PC-9 (cell line): Measurements from ENCODE around the gene ARHGDIB. TPM values are rescaled to one million over a fixed set of nuclear protein-coding genes. Genes with fewer than 3 reads are reported as not detected.

Source experiments
- BruUV-seq: library from RNA; stranded (reverse); fragments of 400-500 nt; replicated peaks from 2 replicates; lab custom pipeline; 2021; lab: Mats Ljungman, UMichigan
- CTCF ChIA-PET: fragments of 300-600 bp; sonication (Branson Sonifier 250); formaldehyde crosslinking; loops from one replicate; lab custom pipeline; 2022; ENCODE audit warnings: antibody characterized with exemption; lab: Charles Lee
- POLR2A ChIA-PET: fragments of 300-600 bp; sonication (Branson Sonifier 250); formaldehyde crosslinking; loops from one replicate; lab custom pipeline; 2022; ENCODE audit warnings: antibody characterized with exemption; ENCODE audit not compliant: unreplicated experiment; lab: Charles Lee
- DNase-seq, 2 experiments: peaks; one replicate each; pipeline versions ENCODE4 v3.0.0 to v3.0.0-alpha.2; 2015 to 2022; ENCODE audit warnings: mixed read lengths in 1 of 2
- H2AFZ ChIP-seq: fragments of 200-600 bp; sonication (generic); 2 replicates; pipeline ENCODE4 v1.8.1; 2017; ENCODE audit warnings: antibody characterized with exemption
- H3F3A ChIP-seq: fragments of 200-600 bp; sonication (generic); 2 replicates; pipeline ENCODE4 v1.8.1; 2017; ENCODE audit warnings: antibody characterized with exemption, mild to moderate bottlenecking, low read depth; ENCODE audit not compliant: insufficient read depth
- H3K27ac ChIP-seq: fragments of 200-600 bp; sonication (generic); 2 replicates; pipeline ENCODE4 v1.6.1; 2016; ENCODE audit warnings: mixed run types
- H3K27me3 ChIP-seq: fragments of 200-600 bp; sonication (generic); 2 replicates; pipeline ENCODE4 v1.6.1; 2016; ENCODE audit warnings: low read depth, mixed run types; ENCODE audit not compliant: insufficient read depth
- H3K36me3 ChIP-seq: fragments of 200-600 bp; sonication (generic); 2 replicates; pipeline ENCODE4 v1.6.1; 2016; ENCODE audit warnings: low read depth, mixed run types
- H3K4me1 ChIP-seq: fragments of 200-600 bp; sonication (generic); replicated peaks from 2 replicates; pipeline ENCODE4 v1.6.1; 2016; ENCODE audit warnings: mixed run types; ENCODE audit not compliant: insufficient read depth
- H3K4me2 ChIP-seq: fragments of 200-600 bp; sonication (generic); 2 replicates; pipeline ENCODE4 v1.6.1; 2017; ENCODE audit warnings: mixed run types
- H3K4me3 ChIP-seq: fragments of 200-600 bp; sonication (generic); 2 replicates; pipeline ENCODE4 v1.6.1; 2016; ENCODE audit warnings: mixed run types
- H3K79me2 ChIP-seq: fragments of 200-600 bp; sonication (generic); 2 replicates; pipeline ENCODE4 v1.6.1; 2017; ENCODE audit warnings: low read depth, mixed run types
- H3K9me2 ChIP-seq: fragments of 200-600 bp; sonication (generic); 2 replicates; pipeline ENCODE4 v1.8.1; 2017; ENCODE audit warnings: mild to moderate bottlenecking; ENCODE audit not compliant: insufficient read depth
- H3K9me3 ChIP-seq: fragments of 200-600 bp; sonication (generic); 2 replicates; pipeline ENCODE4 v1.8.1; 2016; ENCODE audit warnings: low read depth; ENCODE audit not compliant: insufficient read depth
- H4K20me1 ChIP-seq: fragments of 200-600 bp; sonication (generic); 2 replicates; pipeline ENCODE4 v1.8.1; 2017; ENCODE audit not compliant: insufficient read depth
- EZH2 ChIP-seq: fragments of 200-600 bp; sonication (generic); IDR thresholded peaks from 2 replicates; pipeline ENCODE4 v1.8.0; 2017; ENCODE audit warnings: antibody characterized with exemption, low read depth
- intact Hi-C: fragments of 100-400 bp; cut with micrococcal nuclease; formaldehyde crosslinking; loops from one replicate; pipeline ENCODE4 v1.10.0; 2022; ENCODE audit not compliant: unreplicated experiment
- total RNA-seq: library from RNA; stranded (reverse); gene quantifications from 2 replicates; pipeline ENCODE4 v1.2.3, GENCODE V29; 2021
- TF ChIP-seq, protein P1 (sequence below): fragments of 200-600 bp; sonication (generic); conservative IDR thresholded peaks from 2 replicates; pipeline ENCODE4 v1.6.1; 2017; ENCODE audit warnings: mixed run types, antibody characterized with exemption, mild to moderate bottlenecking, moderate library complexity

The ARHGDIB gene
- total RNA-seq, 1 experiment from 2014 or later, result 470 TPM

DNA sequence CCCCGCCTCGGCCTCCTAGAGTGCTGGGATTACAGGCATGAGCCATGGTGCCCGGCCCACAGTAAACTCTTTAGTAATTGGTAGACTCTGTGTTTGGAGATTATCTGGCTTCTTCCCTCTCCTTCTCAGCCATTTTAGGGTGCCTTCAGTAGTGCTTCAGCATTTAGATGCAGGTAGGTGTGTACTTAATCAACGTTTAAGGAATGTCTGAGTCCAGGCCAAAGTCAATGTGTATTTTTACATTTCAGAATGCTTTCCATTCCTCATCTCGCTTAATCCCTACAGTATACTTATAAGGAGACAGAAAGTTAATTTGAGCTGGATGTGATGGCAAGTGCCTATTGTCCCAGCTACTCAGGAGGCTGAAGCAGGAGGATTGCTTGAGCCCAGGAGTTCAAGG, 55.3 kb downstream of the ARHGDIB start:
- H3K4me2 ChIP-seq, result no peak overlapping the region
- H3K27me3 ChIP-seq, result no peaks in the 10 kb centered on the region
- 0 out of 2 replicates have a peak, but pooled peaks cover 12% of the 10 kb centered on the region for H3F3A ChIP-seq
- BruUV-seq, result no TSS peak
- POLR2A ChIA-PET, result interaction anchor here (0.6 kb wide), 1 partner anchor 633 kb away, joined by 4 read pairs; no protein-coding TSS in a partner anchor
- no peak for TF ChIP-seq EZH2
- TF ChIP-seq, protein P1, sequence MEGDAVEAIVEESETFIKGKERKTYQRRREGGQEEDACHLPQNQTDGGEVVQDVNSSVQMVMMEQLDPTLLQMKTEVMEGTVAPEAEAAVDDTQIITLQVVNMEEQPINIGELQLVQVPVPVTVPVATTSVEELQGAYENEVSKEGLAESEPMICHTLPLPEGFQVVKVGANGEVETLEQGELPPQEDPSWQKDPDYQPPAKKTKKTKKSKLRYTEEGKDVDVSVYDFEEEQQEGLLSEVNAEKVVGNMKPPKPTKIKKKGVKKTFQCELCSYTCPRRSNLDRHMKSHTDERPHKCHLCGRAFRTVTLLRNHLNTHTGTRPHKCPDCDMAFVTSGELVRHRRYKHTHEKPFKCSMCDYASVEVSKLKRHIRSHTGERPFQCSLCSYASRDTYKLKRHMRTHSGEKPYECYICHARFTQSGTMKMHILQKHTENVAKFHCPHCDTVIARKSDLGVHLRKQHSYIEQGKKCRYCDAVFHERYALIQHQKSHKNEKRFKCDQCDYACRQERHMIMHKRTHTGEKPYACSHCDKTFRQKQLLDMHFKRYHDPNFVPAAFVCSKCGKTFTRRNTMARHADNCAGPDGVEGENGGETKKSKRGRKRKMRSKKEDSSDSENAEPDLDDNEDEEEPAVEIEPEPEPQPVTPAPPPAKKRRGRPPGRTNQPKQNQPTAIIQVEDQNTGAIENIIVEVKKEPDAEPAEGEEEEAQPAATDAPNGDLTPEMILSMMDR, result no peak
- no peak overlapping the region for H2AFZ ChIP-seq
- CTCF ChIA-PET, result interaction anchor here (0.6 kb wide), 1 partner anchor 667 kb away, joined by 3 read pairs; no protein-coding TSS in a partner anchor
- no peak overlapping the region for H3K27ac ChIP-seq
- no peaks in the 10 kb centered on the region for H4K20me1 ChIP-seq
- H3K4me1 ChIP-seq, result peaks cover 13% of the 10 kb centered on the region
- peaks cover 9% of the 10 kb centered on the region; the same call in 1 of the 2 replicates for H3K9me3 ChIP-seq
- intact Hi-C loops, result no loop called here
- no peaks in the 10 kb centered on the region for H3K9me2 ChIP-seq
- no peaks in the 10 kb centered on the region for H3K36me3 ChIP-seq
- H3K79me2 ChIP-seq, result no peaks in the 10 kb centered on the region
- DNase-seq, result no peak
- H3K4me3 ChIP-seq, result no peak overlapping the region

DNA sequence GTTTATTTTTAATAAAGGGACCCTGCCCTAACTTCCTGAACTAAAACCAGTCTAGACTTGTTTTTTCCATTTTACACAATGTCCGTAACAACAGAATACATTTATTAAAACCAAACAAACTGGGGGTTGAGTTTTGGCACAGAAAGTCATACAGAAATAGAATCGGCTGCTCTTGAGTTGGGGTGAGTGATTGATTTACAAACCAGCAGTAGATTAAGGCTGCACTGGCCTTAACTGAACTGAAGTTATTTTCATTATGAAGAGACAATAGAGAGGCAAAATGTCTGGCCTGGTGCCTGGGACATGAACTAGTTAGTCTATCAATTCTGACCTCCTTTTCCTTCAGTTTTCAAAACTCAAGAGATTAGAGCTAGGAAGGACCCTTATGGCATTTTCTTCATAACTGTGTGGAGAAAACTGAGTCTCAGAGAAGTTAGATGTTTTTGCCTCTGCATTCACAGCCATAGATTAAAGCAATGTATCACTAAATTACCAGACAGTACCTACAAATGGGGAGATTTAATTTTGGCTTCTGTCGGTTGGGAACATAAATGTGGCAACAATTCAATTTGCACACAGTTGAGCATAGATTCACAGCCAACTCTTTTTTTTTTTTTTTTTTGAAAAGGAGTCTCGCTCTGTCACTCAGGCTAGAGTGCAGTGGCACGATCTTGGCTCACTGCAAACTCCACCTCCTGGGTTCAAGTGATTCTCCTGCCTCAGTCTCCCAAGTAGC, 56.0 kb downstream of the ARHGDIB start:
- Histone ChIP-seq H3K9me3 (peaks cover 8% of the 10 kb centered on the region; the same call in 1 of the 2 replicates), H3K9me2 (no peaks in the 10 kb centered on the region), H4K20me1 (no peaks in the 10 kb centered on the region), H3K4me2 (no peak overlapping the region), H3K36me3 (no peaks in the 10 kb centered on the region), H3K4me1 (peaks cover 9% of the 10 kb centered on the region), H3K27ac (no peak overlapping the region), H3F3A (0 out of 2 replicates have a peak, but pooled peaks cover 8% of the 10 kb centered on the region), H3K27me3 (no peaks in the 10 kb centered on the region), H2AFZ (no peak overlapping the region), H3K4me3 (no peak overlapping the region), H3K79me2 (no peaks in the 10 kb centered on the region)
- TF ChIP-seq, protein P1, result no peak
- no peak for TF ChIP-seq EZH2
- ChIA-PET POLR2A (no interaction called here), CTCF (no interaction called here)
- no peak for DNase-seq
- intact Hi-C loops, result no loop called here
- no TSS peak for BruUV-seq

DNA sequence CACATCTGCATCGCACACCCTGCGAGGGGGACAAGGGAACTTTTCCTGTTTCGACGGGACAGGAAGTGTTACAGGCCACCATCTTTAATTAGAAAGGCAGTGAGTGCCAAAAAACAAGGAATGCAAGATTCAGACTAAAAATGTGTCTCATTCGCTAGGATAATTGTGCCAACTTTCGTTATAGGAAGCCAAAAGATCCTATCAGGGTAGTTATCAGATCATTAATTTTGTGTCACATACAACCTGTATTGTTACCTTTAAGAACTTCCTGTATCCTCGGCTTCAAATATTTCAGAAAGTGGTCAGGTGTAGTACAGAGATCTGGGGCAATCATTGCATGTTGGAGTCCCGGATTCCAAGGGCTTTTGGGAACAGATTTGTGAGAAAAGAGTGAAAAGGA, 56.5 kb downstream of the ARHGDIB start:
- Histone ChIP-seq H3K4me1 (peaks cover 4% of the 10 kb centered on the region), H3K79me2 (no peaks in the 10 kb centered on the region), H3K27me3 (no peaks in the 10 kb centered on the region), H3K27ac (no peak overlapping the region), H4K20me1 (no peaks in the 10 kb centered on the region), H3K9me3 (peaks cover 7% of the 10 kb centered on the region; the same call in 1 of the 2 replicates), H2AFZ (no peak overlapping the region), H3K9me2 (no peaks in the 10 kb centered on the region), H3K36me3 (no peaks in the 10 kb centered on the region), H3K4me2 (no peak overlapping the region), H3K4me3 (no peak overlapping the region), H3F3A (0 out of 2 replicates have a peak, but pooled peaks cover 3% of the 10 kb centered on the region)
- intact Hi-C loops, result no loop called here
- POLR2A ChIA-PET, result no interaction called here
- BruUV-seq, result no TSS peak
- DNase-seq, result no peak
- no peak for TF ChIP-seq EZH2
- TF ChIP-seq, protein P1, result no peak
- CTCF ChIA-PET, result no interaction called here
